Measurements from ENCODE around the gene CREB5. TPM values are rescaled to one million over a fixed set of nuclear protein-coding genes. Genes with fewer than 3 reads are reported as not detected.

Gene CREB5
- total and polyA plus RNA-seq, 2 experiments from 2014 or later = 2.4 to 4.4 TPM

DNA sequence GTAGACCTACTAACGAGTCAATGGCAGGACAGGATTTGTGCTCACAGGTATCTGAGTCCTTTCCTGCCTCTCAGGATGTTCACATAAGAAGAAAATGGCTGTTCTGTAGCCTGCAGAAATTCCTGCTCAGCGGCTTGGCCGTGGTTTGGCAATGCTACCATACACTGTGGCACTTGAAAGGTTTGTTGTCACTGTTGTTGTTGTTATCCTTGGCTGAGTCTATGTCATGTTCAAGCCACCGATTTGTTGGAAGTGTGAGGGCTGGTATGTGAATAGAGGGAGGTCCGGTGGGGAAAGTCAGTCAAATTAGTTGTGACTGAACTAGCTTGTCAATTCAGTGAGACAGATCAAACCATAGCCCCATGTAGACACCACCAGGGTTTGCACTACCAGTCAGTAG lies 345.9 kb downstream of the CREB5 start:
- Histone ChIP-seq H3F3A (replicated peaks; ENCODE audit: low read depth) (no peaks in the 10 kb centered on the region), H2AFZ (no peak overlapping the region), H3K27me3 (ENCODE audit: insufficient read depth) (no peaks in the 10 kb centered on the region), H3K27ac (ENCODE audit: low read depth) (no peak overlapping the region), H3K4me1 (ENCODE audit: insufficient read depth) (0 out of 2 replicates have a peak, but pooled peaks cover 2% of the 10 kb centered on the region), H4K20me1 (replicated peaks; ENCODE audit: insufficient read depth) (no peaks in the 10 kb centered on the region), H3K9me2 (ENCODE audit: insufficient read depth) (no peaks in the 10 kb centered on the region; the same call in 1 of the 2 replicates), H3K36me3 (ENCODE audit: insufficient read depth) (no peaks in the 10 kb centered on the region), H3K4me3 (no peak overlapping the region), H3K4me2 (no peak overlapping the region), H3K79me2 (replicated peaks; ENCODE audit: insufficient read depth) (no peaks in the 10 kb centered on the region)
- peaks cover 9% of the 10 kb centered on the region; the same call in 2 of the 3 replicates for H3K4me1 Mint-ChIP-seq
- no peaks in the 10 kb centered on the region for H3K9me3 Mint-ChIP-seq
- TF ChIP-seq CTCF (conservative IDR thresholded peaks at IDR 0.05; ENCODE audit: low read depth in 2 of 2) (no peak), STAT1 (IDR thresholded peaks at IDR 0.05; ENCODE audit: unreplicated experiment) (no peak)
- ATAC-seq (no peak), DNase-seq (ENCODE audit: low spot score) (no peak)
- H3K27ac Mint-ChIP-seq = no peak overlapping the region
- H3K36me3 Mint-ChIP-seq (ENCODE audit: low read depth) = no peaks in the 10 kb centered on the region
- H3K27me3 Mint-ChIP-seq (ENCODE audit: insufficient read depth, low read depth, poor library complexity) = no peaks in the 10 kb centered on the region
- no peak overlapping the region for H3K4me3 Mint-ChIP-seq

DNA sequence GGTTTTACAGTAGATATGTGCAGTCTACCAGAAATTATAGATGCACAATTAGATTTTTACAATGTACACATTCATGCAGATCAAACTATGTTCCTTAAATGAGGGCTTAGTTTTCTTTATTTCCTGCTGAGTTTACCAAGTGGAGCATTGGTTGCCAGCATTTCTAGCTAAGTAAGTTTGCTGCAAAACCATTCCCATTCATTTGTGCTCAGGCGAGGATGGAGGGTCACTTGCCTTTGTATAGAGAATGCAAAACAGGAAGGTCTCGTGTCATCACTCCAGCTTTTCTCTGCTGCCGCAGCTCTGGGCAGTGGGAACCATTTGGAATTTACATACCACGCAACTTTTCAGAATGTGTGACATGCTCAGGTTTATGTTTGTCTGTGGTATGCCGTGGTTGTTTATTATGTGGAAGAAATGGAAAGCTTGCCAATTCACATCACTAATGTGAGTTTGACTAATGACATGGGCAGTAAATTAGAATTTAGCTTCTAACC lies 347.2 kb downstream of the CREB5 start:
- Histone ChIP-seq H3K9me2 (ENCODE audit: insufficient read depth) (no peaks in the 10 kb centered on the region; the same call in 1 of the 2 replicates), H3K4me3 (no peak overlapping the region), H3K4me2 (no peak overlapping the region), H3K27ac (ENCODE audit: low read depth) (no peak overlapping the region), H3F3A (replicated peaks; ENCODE audit: low read depth) (no peaks in the 10 kb centered on the region), H4K20me1 (replicated peaks; ENCODE audit: insufficient read depth) (no peaks in the 10 kb centered on the region), H3K36me3 (ENCODE audit: insufficient read depth) (no peaks in the 10 kb centered on the region), H3K27me3 (ENCODE audit: insufficient read depth) (no peaks in the 10 kb centered on the region), H3K79me2 (replicated peaks; ENCODE audit: insufficient read depth) (no peaks in the 10 kb centered on the region), H3K4me1 (ENCODE audit: insufficient read depth) (0 out of 2 replicates have a peak, but pooled peaks cover 2% of the 10 kb centered on the region), H2AFZ (no peak overlapping the region)
- DNase-seq (ENCODE audit: low spot score) = peak; percentile 46
- no peaks in the 10 kb centered on the region for H3K9me3 Mint-ChIP-seq
- no peak overlapping the region for H3K4me3 Mint-ChIP-seq
- H3K27ac Mint-ChIP-seq = no peak overlapping the region; the same call in 1 of the 2 replicates
- peaks cover 9% of the 10 kb centered on the region; the same call in 2 of the 3 replicates for H3K4me1 Mint-ChIP-seq
- no peak for TF ChIP-seq NANOG (IDR thresholded peaks at IDR 0.05; ENCODE audit: borderline replicate concordance)
- TF ChIP-seq POLR2AphosphoS5 (IDR thresholded peaks at IDR 0.05; ENCODE audit: low read depth) = no peak
- H3K27me3 Mint-ChIP-seq (ENCODE audit: insufficient read depth, low read depth, poor library complexity) = no peaks in the 10 kb centered on the region
- H3K36me3 Mint-ChIP-seq (ENCODE audit: low read depth) = no peaks in the 10 kb centered on the region
- ATAC-seq = peak; percentile 69

DNA sequence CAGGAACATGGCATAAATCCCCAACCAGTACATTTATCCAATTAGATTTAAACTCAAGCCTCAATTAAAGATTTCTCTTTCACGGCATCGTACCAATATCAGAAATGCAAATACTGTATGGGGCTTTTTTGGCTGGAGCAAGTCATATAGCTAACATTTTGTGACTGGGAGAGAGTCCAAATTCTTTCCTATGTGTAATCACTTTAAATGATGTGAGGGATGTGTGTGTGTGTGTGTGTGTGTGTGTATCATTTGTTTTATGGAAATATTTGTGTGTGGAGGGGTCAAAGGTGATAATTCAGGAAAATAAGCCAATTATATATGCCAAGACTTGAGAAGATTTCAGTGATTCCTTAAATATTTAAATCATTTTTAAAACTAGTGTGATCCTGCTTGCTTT lies 349.2 kb downstream of the CREB5 start:
- no peak overlapping the region for H3K27ac ChIP-seq (ENCODE audit: low read depth)
- H3K27me3 ChIP-seq (ENCODE audit: insufficient read depth) = no peaks in the 10 kb centered on the region
- no peaks in the 10 kb centered on the region for H3K79me2 ChIP-seq (replicated peaks; ENCODE audit: insufficient read depth)
- no peaks in the 10 kb centered on the region for H3K9me3 Mint-ChIP-seq
- H3K4me1 Mint-ChIP-seq = peaks cover 9% of the 10 kb centered on the region; the same call in 2 of the 3 replicates
- no peak overlapping the region for H2AFZ ChIP-seq
- H3F3A ChIP-seq (replicated peaks; ENCODE audit: low read depth) = no peaks in the 10 kb centered on the region
- H3K4me1 ChIP-seq (ENCODE audit: insufficient read depth) = 0 out of 2 replicates have a peak, but pooled peaks cover 2% of the 10 kb centered on the region
- H3K9me2 ChIP-seq (ENCODE audit: insufficient read depth) = no peaks in the 10 kb centered on the region
- H3K27me3 Mint-ChIP-seq (ENCODE audit: insufficient read depth, low read depth, poor library complexity) = no peaks in the 10 kb centered on the region
- DNase-seq (ENCODE audit: low spot score) (no peak), ATAC-seq (no peak)
- H3K4me2 ChIP-seq = no peak overlapping the region
- H3K36me3 ChIP-seq (ENCODE audit: insufficient read depth) = no peaks in the 10 kb centered on the region
- no peak overlapping the region for H3K27ac Mint-ChIP-seq
- no peaks in the 10 kb centered on the region for H4K20me1 ChIP-seq (replicated peaks; ENCODE audit: insufficient read depth)
- no peak overlapping the region for H3K4me3 Mint-ChIP-seq
- TF ChIP-seq ZNF331 (CRISPR knock-in tag; IDR thresholded peaks at IDR 0.05; ENCODE audit: low read depth) = no peak
- no peak for TF ChIP-seq ETS1 (IDR thresholded peaks at IDR 0.05)
- TF ChIP-seq ZNF114 (CRISPR knock-in tag; IDR thresholded peaks at IDR 0.05) = no peak
- TF ChIP-seq POLR2AphosphoS5 (IDR thresholded peaks at IDR 0.05; ENCODE audit: low read depth) = no peak
- no peak for TF ChIP-seq STAT1 (IDR thresholded peaks at IDR 0.05; ENCODE audit: unreplicated experiment)
- no peak for TF ChIP-seq EZH2 (IDR thresholded peaks at IDR 0.05; ENCODE audit: low read depth, unreplicated experiment)
- no peaks in the 10 kb centered on the region for H3K36me3 Mint-ChIP-seq (ENCODE audit: low read depth)
- no peak overlapping the region for H3K4me3 ChIP-seq
